T47D (cell line): ENCODE results near the gene POLR3GL.
"Not testable (repeated sequence)": the region's sequence is repeated elsewhere in the genome, so short reads cannot be mapped to it uniquely, and the experiment has no call there.

Source experiments
- DNase-seq, 2 experiments: peaks; one replicate each; pipeline versions ENCODE4 v3.0.0 to v3.0.0-alpha.2; 2011 to 2012; ENCODE audit warnings: low read depth in 1 of 2, low spot score in 1 of 2
- JUND ChIP-seq: IDR thresholded peaks from 2 replicates; pipeline ENCODE4 v1.6.1; 2012; ENCODE audit warnings: low read depth
- in situ Hi-C: cut with HindIII; loops from 2 replicates; pipeline ENCODE4 v1.10.0; 2016; ENCODE audit warnings: low sequenced_read_pairs, low pct_unique_long_range_greater_than_20kb

POLR3GL gene, protein sequence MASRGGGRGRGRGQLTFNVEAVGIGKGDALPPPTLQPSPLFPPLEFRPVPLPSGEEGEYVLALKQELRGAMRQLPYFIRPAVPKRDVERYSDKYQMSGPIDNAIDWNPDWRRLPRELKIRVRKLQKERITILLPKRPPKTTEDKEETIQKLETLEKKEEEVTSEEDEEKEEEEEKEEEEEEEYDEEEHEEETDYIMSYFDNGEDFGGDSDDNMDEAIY

DNA sequence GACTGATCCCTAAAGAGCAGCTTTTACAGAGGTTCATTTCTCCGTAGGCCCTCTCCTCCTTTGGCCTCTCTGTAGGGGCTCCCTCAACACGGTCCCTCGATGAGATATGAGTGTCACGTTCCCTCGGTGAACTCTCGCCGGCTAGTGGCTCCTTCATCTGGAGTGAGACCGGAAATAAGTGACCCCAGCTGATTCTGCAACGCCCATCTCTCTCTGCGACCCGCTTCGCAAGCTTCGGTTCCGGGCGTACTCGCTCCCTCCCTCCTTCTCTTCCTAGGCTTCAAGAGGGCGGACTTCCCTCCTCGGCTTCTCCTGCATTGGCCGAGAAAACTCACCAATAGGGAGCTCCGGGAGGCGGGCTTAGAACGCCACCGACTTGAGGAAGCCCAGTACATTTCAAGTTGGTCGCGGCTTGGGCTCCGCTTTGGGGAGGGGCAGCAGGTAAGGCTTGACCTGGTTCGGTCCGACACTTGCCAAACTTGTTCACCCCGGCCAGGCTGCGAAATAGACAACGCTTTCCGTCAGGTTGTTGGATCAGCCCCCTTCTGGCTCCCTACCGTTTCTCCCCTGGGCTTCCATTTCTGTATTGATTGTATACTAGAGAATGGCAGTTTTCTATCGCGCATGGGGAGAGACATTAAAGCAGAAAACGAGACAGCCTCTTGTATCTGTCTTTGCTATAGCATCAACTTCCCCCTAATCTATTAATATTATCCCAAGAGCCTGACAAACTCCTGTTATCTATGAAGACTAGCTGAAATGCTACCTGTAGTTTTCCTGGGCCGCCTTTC is at the start of gene POLR3GL, which contains the start of gene ANKRD34A:
Gene POLR3GL (plus strand): TSS at position 363 of the 791 bp plus-strand sequence. CDS start 10,176 bp downstream, outside the sequence.
Gene ANKRD34A (minus strand): TSS at position 248 of the 791 bp plus-strand sequence. CDS start 2,816 bp downstream, outside the sequence.
- peak; percentile 95 to 99 for DNase-seq
- in situ Hi-C loops: no loop called here
- no peak for TF ChIP-seq JUND

DNA sequence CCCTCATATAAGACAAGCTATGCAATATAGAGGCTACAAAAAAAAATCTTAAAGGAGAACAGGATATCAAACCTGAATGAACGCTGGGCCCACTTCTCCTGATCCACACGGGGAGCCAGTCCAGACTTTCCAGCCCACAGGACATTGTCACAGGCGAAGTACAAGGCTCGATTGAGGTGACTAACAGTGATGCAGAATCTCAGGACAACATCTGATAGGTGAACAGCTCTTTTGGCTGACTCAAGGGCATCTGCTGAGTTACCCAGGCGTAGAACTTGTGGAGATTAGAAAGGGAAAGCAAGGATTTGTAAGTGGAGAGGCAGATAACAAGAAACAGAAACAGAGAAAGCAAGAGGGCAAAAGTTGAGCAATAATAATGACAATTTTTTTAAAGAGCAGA is 47.7 kb upstream of the POLR3GL start:
- DNase-seq: no peak
- no peak for TF ChIP-seq JUND
- in situ Hi-C loops: no loop called here

DNA sequence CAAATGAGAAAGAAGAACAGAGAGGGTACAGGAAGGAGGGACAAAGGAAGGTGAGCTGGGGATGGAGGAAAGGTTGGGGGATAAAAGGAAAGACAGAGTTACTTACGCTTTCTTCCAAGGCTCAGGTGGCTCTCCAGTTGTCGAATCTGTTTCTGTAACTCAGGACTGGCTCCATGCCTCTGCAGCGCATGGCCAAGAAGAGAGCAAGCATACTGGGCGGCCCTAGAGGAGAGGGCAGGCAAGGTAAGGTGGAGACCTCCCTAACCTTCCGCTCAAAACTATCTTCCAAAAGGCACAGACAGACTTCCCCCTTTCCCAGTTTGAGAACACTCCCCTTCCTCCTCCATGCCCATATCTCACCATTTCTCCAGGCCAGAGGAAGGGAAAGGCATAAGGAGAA is 46.9 kb upstream of the POLR3GL start:
- DNase-seq: no peak
- in situ Hi-C loops: no loop called here
- no peak for TF ChIP-seq JUND

DNA sequence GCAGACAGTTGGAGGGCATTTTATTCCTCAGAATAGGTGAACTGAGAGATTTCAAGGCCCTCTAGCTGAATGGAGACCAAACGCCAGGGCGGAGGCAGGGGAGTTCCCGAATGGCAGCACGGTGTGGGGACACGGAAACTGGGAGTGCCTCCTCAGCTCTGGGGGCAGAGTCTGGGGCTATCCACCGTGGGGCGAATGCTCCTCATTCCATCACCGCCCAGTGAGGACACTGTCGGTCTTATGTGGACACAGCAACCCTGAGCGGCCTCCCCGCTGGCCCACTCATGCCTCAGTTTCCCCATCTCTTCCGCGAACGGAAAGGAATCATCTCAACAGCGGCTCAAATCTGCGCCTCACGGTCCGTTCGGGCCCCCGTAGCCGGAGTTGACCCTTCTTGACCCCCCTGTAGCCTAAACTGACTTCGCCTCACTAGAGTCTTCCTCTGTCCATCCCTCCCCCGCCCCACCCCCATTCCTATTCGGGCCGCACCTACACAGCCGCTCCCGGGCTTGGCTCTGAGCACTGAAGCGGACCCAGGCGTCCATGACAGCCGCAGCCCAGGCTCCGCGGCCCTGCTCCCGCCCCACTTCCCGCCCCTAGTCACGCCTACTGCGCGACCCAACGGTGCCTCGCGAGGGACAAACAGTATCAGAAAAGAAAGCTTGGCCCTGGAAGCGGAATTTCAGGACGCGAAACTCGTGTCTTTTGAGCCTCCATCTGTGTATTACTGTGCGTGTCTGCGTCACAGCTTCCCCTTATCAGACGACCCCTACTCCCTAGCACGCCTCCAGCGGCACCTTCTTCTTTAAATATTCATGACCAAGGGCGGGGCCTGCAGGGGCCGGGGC is 46.1 kb upstream of the POLR3GL start, which contains the start of gene PEX11B:
Gene PEX11B (minus strand): TSS at position 574 of the 848 bp plus-strand sequence. CDS start 29 bp downstream, at position 545.
- TF ChIP-seq JUND: no peak
- DNase-seq: peak; percentile 79 to 94
- in situ Hi-C loops: no loop called here

DNA sequence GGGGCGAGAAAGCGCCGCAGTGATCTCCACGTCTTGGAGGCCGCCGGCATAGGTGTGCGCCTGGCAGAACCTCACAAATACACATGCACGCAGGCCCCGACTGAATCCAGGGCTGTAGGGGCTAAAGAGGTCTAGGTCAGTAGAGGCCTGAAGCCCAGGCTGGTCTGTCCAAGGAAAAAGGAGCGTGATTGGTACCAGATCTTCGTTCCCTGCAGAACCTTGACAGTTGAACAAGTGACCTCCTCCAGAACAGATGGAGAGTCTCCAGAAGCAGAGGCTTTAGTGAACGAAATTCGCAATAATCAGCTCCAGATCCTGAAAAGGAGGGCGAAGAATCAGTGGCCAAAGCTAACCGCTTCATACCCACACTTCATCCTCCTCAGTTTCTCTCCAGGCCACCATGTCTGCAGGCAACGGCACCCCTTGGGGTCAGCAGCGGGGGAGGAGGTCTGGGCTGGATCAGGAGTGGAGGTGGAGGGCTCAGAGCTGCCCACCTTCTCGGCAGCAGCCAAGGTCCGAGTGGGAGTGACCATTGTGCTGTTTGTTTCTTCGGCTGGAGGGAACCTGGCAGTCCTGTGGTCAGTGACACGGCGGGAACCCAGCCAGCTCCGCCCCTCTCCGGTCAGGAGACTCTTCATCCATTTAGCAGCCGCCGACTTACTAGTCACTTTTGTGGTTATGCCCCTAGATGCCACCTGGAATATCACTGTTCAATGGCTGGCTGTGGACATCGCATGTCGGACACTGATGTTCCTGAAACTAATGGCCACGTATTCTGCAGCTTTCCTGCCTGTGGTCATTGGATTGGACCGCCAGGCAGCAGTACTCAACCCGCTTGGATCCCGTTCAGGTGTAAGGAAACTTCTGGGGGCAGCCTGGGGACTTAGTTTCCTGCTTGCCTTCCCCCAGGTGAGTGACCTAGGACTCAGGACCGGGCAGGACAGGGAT is 45.2 kb upstream of the POLR3GL start:
- in situ Hi-C loops: no loop called here
- no peak for TF ChIP-seq JUND
- peak; percentile 77 for DNase-seq

DNA sequence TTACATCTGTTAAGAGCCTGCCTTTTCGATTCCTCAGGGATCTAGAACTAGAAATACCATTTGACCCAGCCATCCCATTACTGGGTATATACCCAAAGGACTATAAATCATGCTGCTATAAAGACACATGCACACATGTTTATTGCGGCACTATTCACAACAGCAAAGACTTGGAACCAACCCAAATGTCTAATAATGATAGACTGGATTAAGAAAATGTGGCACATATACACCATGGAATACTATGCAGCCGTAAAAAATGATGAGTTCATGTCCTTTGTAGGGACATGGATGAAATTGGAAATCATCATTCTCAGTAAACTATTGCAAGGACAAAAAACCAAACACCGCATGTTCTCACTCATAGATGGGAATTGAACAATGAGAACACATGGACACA is 44.2 kb upstream of the POLR3GL start:
- in situ Hi-C loops, DNase-seq: not testable (repeated sequence)

DNA sequence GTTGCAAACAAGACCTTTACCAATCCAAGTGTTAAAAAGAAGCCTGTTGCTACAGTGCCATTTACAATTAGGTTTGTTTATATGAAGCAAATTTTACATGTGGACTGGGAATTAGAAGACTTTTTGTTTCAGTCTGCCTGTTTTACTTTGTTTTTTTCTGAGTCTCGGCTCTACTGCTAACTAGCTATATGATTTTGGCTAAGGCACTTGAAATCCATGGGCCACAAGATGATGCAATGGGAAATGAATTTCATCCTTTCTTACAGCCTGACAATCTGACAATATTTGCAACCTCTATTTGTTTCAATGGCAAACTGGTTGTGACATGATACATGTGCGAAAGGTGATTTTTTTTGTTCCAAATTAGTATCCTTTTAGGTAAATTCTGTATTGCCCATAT is 42.2 kb upstream of the POLR3GL start:
- no peak for DNase-seq
- in situ Hi-C loops: no loop called here

DNA sequence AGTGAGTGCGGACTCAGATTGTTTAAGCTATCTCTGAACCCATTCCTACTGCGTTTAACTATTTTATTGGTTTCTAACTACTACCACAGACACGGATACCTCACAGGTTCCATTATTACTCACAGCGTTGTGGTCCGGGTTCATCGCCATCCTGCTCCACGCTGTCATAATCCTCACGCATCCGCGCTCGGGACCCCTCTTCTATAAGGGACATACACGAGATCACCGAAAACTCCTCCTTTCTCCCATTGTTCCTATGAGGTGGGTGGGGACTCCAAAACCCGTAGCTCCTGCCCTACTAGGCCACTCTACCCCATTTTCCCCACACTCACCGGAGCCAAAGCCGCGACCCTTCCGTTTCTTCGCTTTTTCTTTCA is 37.8 kb upstream of the POLR3GL start:
- DNase-seq: no peak
- TF ChIP-seq JUND: no peak
- in situ Hi-C loops: no loop called here

More for the DNA sequence above, 42.2 kb upstream of the POLR3GL start:
- no peak for TF ChIP-seq JUND

DNA sequence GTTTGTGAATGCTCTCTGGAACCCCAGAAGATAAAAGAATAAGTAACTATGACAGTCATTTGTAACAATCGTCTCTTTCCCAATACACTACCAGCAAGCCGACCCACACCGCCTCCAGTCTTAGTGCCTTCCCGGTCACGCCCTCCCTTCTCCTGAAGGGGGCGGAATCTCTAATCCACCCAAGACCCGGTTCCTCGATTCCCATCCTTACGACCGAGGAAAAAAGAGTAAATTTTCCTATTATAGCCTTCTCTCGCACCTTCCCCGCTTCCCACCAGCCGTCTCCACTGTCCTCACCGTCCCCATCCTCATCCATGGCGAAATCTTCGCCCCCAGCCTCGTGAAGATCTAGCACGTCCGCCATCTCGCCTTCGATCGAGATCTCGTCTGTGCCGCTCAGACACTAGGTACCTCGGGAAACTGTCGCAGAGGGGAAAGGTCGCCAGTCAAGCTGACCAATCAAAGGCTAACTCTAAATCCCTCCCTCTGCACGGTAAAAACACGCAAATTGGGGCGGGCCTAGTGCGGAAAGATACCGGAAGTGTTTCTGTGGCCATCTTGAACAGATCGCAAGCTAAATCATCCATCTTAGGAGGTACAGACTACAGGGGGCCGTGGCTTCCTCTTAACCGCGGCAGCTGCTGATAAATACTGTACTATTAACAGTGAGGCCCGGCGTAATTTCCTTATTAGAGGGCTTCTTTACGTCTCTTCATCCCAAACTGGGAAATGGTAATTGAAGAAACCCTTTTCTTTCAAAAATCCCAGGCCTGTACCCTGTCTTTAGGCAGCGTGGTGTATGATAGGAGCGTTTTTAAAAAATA is 37.2 kb upstream of the POLR3GL start, which contains the start of gene RBM8A:
Gene RBM8A (minus strand): TSS at position 422 of the 824 bp plus-strand sequence. CDS start 58 bp downstream, at position 364.
- no peak for TF ChIP-seq JUND
- DNase-seq: peak; percentile 65 to 100
- in situ Hi-C loops: no loop called here

DNA sequence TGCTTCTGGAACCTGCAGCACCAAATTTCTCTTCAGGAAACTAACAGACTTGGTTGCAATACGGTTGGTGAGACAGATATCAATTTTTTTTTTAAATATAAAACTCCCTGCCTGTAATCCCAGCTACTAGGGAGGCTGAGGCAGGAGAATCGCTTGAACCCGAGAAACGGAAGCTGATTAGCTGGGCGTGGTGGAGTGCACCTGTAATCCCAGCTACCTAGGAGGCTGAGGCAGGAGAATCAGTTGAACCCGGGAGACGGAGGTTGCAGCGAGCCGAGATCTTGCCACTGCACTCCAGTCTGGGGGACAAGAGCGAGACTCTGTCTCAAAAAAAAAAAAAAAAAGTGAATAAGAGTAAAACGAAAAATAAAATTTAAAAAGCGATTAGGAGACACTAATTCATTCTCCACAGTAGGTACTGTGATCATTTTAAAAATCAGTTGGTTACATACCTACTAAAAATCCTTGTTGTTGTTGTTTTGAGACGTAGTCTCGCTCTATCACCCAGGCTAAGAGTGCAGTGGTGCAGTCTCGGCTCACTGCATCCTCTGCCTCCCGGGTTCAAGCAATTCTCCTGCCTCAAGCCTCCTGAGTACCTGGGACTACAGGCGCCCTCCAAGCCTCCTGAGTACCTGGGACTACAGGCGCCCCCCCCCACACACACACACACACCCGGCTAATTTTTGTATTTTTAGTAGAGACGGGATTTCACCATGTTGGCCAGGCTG is 36.4 kb upstream of the POLR3GL start:
- in situ Hi-C loops: no loop called here
- DNase-seq: no peak
- no peak for TF ChIP-seq JUND

DNA sequence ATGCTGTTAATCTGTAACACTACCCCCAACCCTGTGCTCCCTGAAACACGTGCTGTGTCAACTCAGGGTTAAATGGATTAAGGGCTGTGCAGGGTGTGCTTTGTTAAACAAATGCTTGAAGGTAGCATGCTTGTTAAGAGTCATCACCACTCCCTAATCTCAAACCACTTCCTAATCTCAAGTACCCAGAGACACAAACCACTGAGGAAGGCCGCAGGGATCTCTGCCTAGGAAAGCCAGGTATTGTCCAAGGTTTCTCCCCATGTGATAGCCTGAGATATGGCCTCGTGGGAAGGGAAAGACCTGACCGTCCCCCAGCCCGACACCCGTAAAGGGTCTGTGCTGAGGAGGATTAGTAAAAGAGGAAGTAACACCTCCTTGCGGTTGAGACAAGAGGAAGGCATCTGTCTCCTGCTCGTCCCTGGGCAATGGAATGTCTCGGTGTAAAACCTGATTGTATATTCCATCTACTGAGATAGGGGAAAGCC is 31.9 kb upstream of the POLR3GL start:
- DNase-seq, in situ Hi-C loops: not testable (repeated sequence)
